NOMO-1 (cell line): ENCODE measurements around the gene DMPK.
A peak's percentile ranks its signal among the peaks of the same experiment; 100 is the strongest.

Source experiments
- DNase-seq, 2 experiments: peaks; one replicate each; lab custom pipeline; 2025; ENCODE audit not compliant: unreplicated experiment in 2 of 2; lab: John Stamatoyannopoulos, UW

DMPK gene

GRCh38 chr19:45782162-45782691, at the start of gene DMPK:
Gene DMPK, minus strand, starts transcription at chr19:45782490. Its CDS starts 138 bp downstream, at chr19:45782352.
- no peak for DNase-seq

- no peak for DNase-seq
Measured at GRCh38 chr19:45828945-45829344, 46.7 kb upstream of the DMPK start.

GRCh38 chr19:45828523-45828922, 46.2 kb upstream of the DMPK start:
- DNase-seq: no peak

GRCh38 chr19:45827459-45828093, 45.3 kb upstream of the DMPK start:
- DNase-seq: no peak

- DNase-seq: no peak
Measured at GRCh38 chr19:45826934-45827333, 44.6 kb upstream of the DMPK start.

- DNase-seq: no peak
Measured at GRCh38 chr19:45825917-45826893, 43.9 kb upstream of the DMPK start.

- DNase-seq: no peak
Measured at GRCh38 chr19:45825263-45825605, 42.9 kb upstream of the DMPK start.

- DNase-seq: no peak
Measured at GRCh38 chr19:45824531-45825262, 42.4 kb upstream of the DMPK start.

GRCh38 chr19:45824041-45824471, 41.8 kb upstream of the DMPK start:
- no peak for DNase-seq

- DNase-seq: no peak
Measured at GRCh38 chr19:45823182-45823581, 40.9 kb upstream of the DMPK start.

GRCh38 chr19:45822716-45823115, 40.4 kb upstream of the DMPK start:
- no peak for DNase-seq

- no peak for DNase-seq
Measured at GRCh38 chr19:45821570-45821969, 39.3 kb upstream of the DMPK start.

- no peak for DNase-seq
Measured at GRCh38 chr19:45821103-45821521, 38.8 kb upstream of the DMPK start.

GRCh38 chr19:45820413-45821102, 38.3 kb upstream of the DMPK start:
- no peak for DNase-seq

GRCh38 chr19:45819769-45820168, 37.5 kb upstream of the DMPK start:
- DNase-seq: no peak

GRCh38 chr19:45817725-45818301, 35.5 kb upstream of the DMPK start:
- no peak for DNase-seq

- peak; percentile 91 to 93 for DNase-seq
Measured at GRCh38 chr19:45817010-45817724, 34.9 kb upstream of the DMPK start.

- no peak for DNase-seq
Measured at GRCh38 chr19:45816236-45817009, 34.1 kb upstream of the DMPK start.
